ENCODE data around the gene LYZL1. TPM values are rescaled to one million over a fixed set of nuclear protein-coding genes. Genes with fewer than 3 reads are reported as not detected.
A peak's percentile ranks its signal among the peaks of the same experiment; 100 is the strongest.

The LYZL1 gene
- total RNA-seq, 1 donor from 2014 or later: not detected

DNA sequence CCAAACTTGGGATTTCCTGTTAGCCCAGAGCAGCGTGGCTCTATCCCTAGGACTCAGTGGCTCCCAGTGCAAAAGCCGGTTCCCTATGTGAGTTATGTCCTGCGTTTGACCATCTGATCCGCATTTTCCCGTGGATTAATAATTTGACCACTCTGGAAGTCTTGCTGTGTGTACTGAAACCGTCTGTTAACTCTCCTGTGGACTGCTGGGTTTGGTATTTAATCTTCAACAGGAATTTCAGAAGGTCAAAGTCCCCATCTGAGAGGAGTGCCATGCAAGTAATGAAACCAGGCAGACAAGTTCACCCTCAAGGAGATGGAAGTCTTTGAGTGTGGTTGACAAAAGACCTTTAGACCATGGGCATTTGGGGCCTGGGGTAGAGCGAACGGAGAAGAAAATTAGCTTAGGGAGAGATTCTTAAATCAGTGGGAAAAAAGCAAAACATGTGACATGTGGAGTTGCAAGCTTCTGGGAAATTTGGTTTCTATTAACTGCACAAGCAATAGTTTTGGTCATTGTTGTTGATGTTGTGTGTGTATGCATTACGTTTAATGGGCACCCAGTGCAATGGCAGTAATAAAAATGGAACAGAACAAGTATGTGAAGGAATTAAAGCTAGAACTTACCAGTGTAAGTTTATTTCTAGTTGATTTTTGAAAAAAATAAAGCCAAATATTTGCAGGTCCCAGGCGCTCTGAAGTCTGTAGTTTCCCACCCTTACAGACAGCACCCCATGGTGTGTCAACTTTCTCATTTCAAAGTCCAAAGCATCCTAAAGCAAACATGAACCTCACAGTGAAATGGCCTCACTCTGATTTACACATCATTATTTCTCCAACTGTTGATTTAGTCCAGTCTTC is 38.2 kb downstream of the LYZL1 start:
- intact Hi-C loops (cut with DNase I): no loop called here
- no peak overlapping the region for H3K27ac ChIP-seq
- TF ChIP-seq POLR2A (IDR thresholded peaks at IDR 0.05) (no peak), CTCF (IDR thresholded peaks at IDR 0.05) (no peak), POLR2AphosphoS5 (IDR thresholded peaks at IDR 0.05; ENCODE audit: insufficient read depth in 1 of 2, low read depth in 1 of 2) (no peak)
- H3K9me3 ChIP-seq: no peaks in the 10 kb centered on the region
- H3K27me3 ChIP-seq: no peaks in the 10 kb centered on the region
- DNase-seq (ENCODE audit: extremely low spot score in 2 of 2): peak in 1 of 2 donors; percentile 19
- no peaks in the 10 kb centered on the region for H3K36me3 ChIP-seq
- H3K4me1 ChIP-seq: no peaks in the 10 kb centered on the region
- H3K4me3 ChIP-seq: no peak overlapping the region

DNA sequence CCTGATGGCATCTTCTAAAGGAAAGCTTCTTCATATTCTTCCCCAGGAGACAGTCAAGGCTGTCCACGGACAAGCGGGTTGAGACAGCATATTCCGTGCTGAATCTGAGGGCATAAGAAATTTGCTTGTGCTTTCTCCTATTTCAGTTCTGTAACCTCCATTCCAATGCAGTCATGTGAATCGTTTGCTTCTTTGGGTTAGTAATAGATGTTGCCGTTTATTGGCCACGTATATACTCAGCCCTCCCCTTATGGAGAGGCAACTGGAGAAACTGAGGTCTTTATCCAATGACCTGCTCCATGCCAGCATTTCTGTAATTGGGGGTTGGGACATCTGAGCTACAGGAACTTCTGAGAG is 38.9 kb downstream of the LYZL1 start:
- H3K4me3 ChIP-seq: no peak overlapping the region
- H3K9me3 ChIP-seq: no peaks in the 10 kb centered on the region
- H3K27ac ChIP-seq: no peak overlapping the region
- H3K36me3 ChIP-seq: no peaks in the 10 kb centered on the region
- intact Hi-C loops (cut with DNase I): no loop called here
- H3K4me1 ChIP-seq: no peaks in the 10 kb centered on the region
- TF ChIP-seq POLR2A (IDR thresholded peaks at IDR 0.05) (no peak), CTCF (IDR thresholded peaks at IDR 0.05) (no peak), POLR2AphosphoS5 (IDR thresholded peaks at IDR 0.05; ENCODE audit: insufficient read depth in 1 of 2, low read depth in 1 of 2) (no peak)
- H3K27me3 ChIP-seq: no peaks in the 10 kb centered on the region
- DNase-seq (ENCODE audit: extremely low spot score in 2 of 2): no peak

DNA sequence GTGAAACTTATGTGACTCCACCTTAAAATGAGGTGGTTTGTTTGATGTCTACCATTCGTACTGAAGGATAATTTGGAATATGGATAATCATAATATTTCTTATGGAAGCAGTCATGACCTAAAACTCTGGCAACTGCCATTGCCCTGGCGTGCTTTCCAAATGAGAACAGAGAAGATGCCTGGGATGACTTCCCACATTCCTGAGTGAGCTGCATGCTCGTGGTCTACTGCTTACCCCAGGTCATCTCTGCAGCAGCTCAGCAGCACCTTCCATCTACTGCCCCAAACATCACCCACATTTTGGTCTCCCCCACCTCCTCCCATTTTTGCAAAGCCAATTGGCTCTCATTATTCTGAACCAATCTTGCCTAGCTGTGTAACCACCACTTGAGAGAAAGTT is 40.1 kb downstream of the LYZL1 start:
- Histone ChIP-seq H3K36me3 (no peaks in the 10 kb centered on the region), H3K27ac (no peak overlapping the region), H3K4me3 (no peak overlapping the region), H3K27me3 (no peaks in the 10 kb centered on the region), H3K9me3 (no peaks in the 10 kb centered on the region), H3K4me1 (no peaks in the 10 kb centered on the region)
- no peak for TF ChIP-seq CTCF (IDR thresholded peaks at IDR 0.05)
- TF ChIP-seq POLR2AphosphoS5 (IDR thresholded peaks at IDR 0.05; ENCODE audit: insufficient read depth in 1 of 2, low read depth in 1 of 2): no peak
- TF ChIP-seq POLR2A (IDR thresholded peaks at IDR 0.05): no peak
- DNase-seq (ENCODE audit: extremely low spot score in 2 of 2): peak in 1 of 2 donors; percentile 22
- intact Hi-C loops (cut with DNase I): no loop called here

DNA sequence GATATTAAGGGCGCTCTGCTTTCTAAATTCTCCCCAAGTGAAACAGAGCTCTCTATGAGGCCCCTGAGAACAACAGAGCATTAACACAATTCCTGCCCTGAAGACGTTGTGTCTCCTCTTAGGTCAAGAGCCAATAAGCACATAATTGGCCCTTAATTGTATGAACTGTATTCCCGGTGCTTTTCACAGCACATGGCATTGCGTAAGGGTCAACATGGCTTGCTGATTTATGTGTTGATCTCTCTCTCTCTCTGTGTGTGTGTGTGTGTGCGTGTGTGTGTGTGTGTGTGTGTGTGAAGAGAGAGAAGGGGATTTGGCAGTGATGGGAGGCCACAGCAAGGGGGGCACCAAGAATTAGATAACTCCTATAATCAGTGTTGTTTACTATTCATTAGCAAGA is 40.5 kb downstream of the LYZL1 start:
- peak in 1 of 2 donors; percentile 28 for DNase-seq (ENCODE audit: extremely low spot score in 2 of 2)
- Histone ChIP-seq H3K27me3 (no peaks in the 10 kb centered on the region), H3K4me3 (no peak overlapping the region), H3K27ac (no peak overlapping the region), H3K36me3 (no peaks in the 10 kb centered on the region), H3K9me3 (no peaks in the 10 kb centered on the region), H3K4me1 (no peaks in the 10 kb centered on the region)
- TF ChIP-seq CTCF (IDR thresholded peaks at IDR 0.05) (no peak), POLR2A (IDR thresholded peaks at IDR 0.05) (no peak), POLR2AphosphoS5 (IDR thresholded peaks at IDR 0.05; ENCODE audit: insufficient read depth in 1 of 2, low read depth in 1 of 2) (no peak)
- intact Hi-C loops (cut with DNase I): no loop called here

DNA sequence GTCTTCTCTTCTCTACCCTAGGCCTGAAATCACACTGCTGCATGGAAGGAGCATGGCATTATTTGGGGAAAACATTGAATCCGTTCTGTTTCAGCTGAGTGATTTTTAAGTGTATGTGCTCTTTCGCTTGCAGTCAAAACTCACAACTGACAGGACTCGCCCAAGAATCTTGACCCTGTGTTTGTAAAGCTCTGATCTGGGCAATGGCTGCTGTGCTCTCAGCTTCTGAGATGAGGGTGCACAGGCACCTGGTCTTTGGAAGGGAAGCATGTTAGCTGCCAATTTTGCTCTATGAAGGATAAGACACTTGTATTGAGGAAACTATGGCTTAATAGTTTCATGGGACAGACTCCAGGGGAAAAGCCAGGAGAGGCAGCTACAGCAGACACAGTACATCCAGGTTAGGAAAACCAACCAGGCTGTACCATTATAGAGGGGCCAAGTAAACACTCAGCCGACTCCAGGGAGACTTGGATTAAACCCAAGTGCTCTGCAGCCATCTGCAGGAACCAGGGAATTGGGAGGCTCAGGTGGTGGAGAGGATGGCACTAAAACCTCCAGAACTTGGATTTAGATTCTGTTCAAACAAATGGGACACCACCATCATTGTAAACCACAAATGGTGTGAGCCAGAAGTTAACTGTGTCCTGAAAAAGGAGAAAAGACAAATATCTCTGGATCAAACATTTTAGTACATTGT is 43.3 kb downstream of the LYZL1 start:
- H3K4me1 ChIP-seq: no peaks in the 10 kb centered on the region
- no peaks in the 10 kb centered on the region for H3K27me3 ChIP-seq
- H3K36me3 ChIP-seq: no peaks in the 10 kb centered on the region
- intact Hi-C loops (cut with DNase I): no loop called here
- no peak for TF ChIP-seq POLR2A (IDR thresholded peaks at IDR 0.05)
- no peak for TF ChIP-seq CTCF (IDR thresholded peaks at IDR 0.05)
- no peak for TF ChIP-seq POLR2AphosphoS5 (IDR thresholded peaks at IDR 0.05; ENCODE audit: insufficient read depth in 1 of 2, low read depth in 1 of 2)
- DNase-seq (ENCODE audit: extremely low spot score in 2 of 2): no peak
- no peak overlapping the region for H3K27ac ChIP-seq
- H3K9me3 ChIP-seq: no peaks in the 10 kb centered on the region
- H3K4me3 ChIP-seq: no peak overlapping the region
